Hepatocyte (in vitro differentiated cells): ENCODE data around the gene ZSWIM4. TPM values are rescaled to one million over a fixed set of nuclear protein-coding genes. Genes with fewer than 3 reads are reported as not detected.
A peak's percentile ranks its signal among the peaks of the same experiment; 100 is the strongest.

Source experiments
- DNase-seq: peaks from one replicate; pipeline ENCODE4 v3.0.0-alpha.2; 2016; ENCODE audit warnings: low spot score
- H2AFZ ChIP-seq: fragments of 200-600 bp; sonication (generic); 2 replicates; pipeline ENCODE4 v1.6.0; 2016; ENCODE audit warnings: antibody characterized with exemption, mild to moderate bottlenecking
- H3K27ac ChIP-seq: fragments of 200-600 bp; sonication (generic); 2 replicates; pipeline ENCODE4 v1.5.1; 2016; ENCODE audit warnings: mild to moderate bottlenecking
- H3K27me3 ChIP-seq: fragments of 200-600 bp; sonication (generic); 2 replicates; pipeline ENCODE4 v1.6.1; 2016
- H3K36me3 ChIP-seq: fragments of 200-600 bp; sonication (generic); replicated peaks from 2 replicates; pipeline ENCODE4 v1.5.1; 2016; ENCODE audit warnings: low read depth; ENCODE audit not compliant: insufficient read depth
- H3K4me1 ChIP-seq: fragments of 200-600 bp; sonication (generic); 2 replicates; pipeline ENCODE4 v1.5.1; 2016; ENCODE audit warnings: mild to moderate bottlenecking, moderate library complexity; ENCODE audit not compliant: insufficient read depth
- H3K4me2 ChIP-seq: fragments of 200-600 bp; sonication (generic); 2 replicates; pipeline ENCODE4 v1.6.0; 2016
- H3K4me3 ChIP-seq: fragments of 200-600 bp; sonication (generic); 2 replicates; pipeline ENCODE4 v1.5.1; 2016; ENCODE audit warnings: mild to moderate bottlenecking
- H3K79me2 ChIP-seq: fragments of 200-600 bp; sonication (generic); 2 replicates; pipeline ENCODE4 v1.6.0; 2017; ENCODE audit warnings: mild to moderate bottlenecking
- H3K9me2 ChIP-seq: fragments of 200-600 bp; sonication (generic); replicated peaks from 2 replicates; pipeline ENCODE4 v1.6.0; 2017; ENCODE audit warnings: mild to moderate bottlenecking; ENCODE audit not compliant: insufficient read depth
- H3K9me3 ChIP-seq: fragments of 200-600 bp; sonication (generic); 2 replicates; pipeline ENCODE4 v1.5.1; 2016; ENCODE audit warnings: low read depth, mild to moderate bottlenecking
- H4K20me1 ChIP-seq: fragments of 200-600 bp; sonication (generic); 2 replicates; pipeline ENCODE4 v1.6.0; 2016; ENCODE audit warnings: mild to moderate bottlenecking; ENCODE audit not compliant: insufficient read depth, poor library complexity, severe bottlenecking
- EZH2 ChIP-seq: fragments of 200-600 bp; sonication (generic); IDR thresholded peaks from 2 replicates; pipeline ENCODE4 v1.6.1; 2016; ENCODE audit warnings: antibody characterized with exemption, mild to moderate bottlenecking, borderline replicate concordance
- EZH2phosphoT487 ChIP-seq: fragments of 200-600 bp; sonication (generic); IDR thresholded peaks from one replicate; pipeline ENCODE4 v1.6.1; 2018; ENCODE audit warnings: antibody characterized with exemption, mild to moderate bottlenecking, low read depth, moderate library complexity; ENCODE audit not compliant: unreplicated experiment, severe bottlenecking
- WGBS: methylation state at CpG from one replicate; pipeline ENCODE4 v1.1.6; 2016; ENCODE audit warnings: low lambda C conversion rate; ENCODE audit errors: missing lambda C conversion rate; 5-methylcytosine and 5-hydroxymethylcytosine counted together
- polyA plus RNA-seq: library from polyadenylated mRNA; unstranded; fragments of >200 nt; fragmentation: Nextera tagmentation; extraction: Ambion mirVana; gene quantifications from 2 replicates; pipeline ENCODE4 v1.2.1, GENCODE V29; 2016
- total RNA-seq: library from RNA; depleted of rRNA; stranded (reverse); fragments of >200 nt; gene quantifications from 2 replicates; pipeline ENCODE4 v1.2.3, GENCODE V29; 2014
- TF ChIP-seq, protein P1 (sequence below): fragments of 200-600 bp; sonication (generic); IDR thresholded peaks from 2 replicates; pipeline ENCODE4 v1.5.1; 2016; ENCODE audit warnings: antibody characterized with exemption, mild to moderate bottlenecking; ENCODE audit not compliant: poor library complexity

The ZSWIM4 gene
- total and polyA plus RNA-seq, 2 experiments from 2014 or later = 3.5 to 3.7 TPM

DNA sequence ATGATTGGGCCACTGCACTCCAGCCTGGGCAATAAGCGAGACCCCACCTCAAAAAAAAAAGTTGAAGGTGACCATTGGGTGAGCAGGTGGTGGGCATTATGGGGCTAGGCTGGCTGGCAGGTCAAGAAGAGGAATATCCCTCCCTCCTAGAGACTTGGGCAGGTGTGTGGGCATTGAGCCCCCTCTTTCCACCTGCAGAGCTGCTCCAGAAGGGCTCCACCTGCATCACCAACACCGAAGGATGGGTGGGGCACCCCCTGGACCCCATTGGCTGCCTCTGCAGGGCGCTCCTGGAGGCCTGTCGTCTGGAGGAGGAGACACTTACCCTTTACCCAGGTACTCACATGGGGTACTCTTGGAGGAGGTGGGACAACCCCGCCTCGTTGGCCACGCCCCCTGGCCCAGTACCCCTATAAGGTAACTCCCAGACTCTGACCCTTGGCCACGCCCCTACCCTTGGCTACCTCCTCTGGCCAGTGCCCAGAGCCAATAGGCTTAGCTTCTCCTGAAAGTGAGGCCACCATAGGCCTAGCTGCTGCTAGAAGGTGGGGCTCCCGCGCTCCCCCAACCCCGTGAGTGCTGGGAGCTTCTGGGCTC lies 21.9 kb downstream of the ZSWIM4 start:
- no peaks in the 10 kb centered on the region for H3K36me3 ChIP-seq

DNA sequence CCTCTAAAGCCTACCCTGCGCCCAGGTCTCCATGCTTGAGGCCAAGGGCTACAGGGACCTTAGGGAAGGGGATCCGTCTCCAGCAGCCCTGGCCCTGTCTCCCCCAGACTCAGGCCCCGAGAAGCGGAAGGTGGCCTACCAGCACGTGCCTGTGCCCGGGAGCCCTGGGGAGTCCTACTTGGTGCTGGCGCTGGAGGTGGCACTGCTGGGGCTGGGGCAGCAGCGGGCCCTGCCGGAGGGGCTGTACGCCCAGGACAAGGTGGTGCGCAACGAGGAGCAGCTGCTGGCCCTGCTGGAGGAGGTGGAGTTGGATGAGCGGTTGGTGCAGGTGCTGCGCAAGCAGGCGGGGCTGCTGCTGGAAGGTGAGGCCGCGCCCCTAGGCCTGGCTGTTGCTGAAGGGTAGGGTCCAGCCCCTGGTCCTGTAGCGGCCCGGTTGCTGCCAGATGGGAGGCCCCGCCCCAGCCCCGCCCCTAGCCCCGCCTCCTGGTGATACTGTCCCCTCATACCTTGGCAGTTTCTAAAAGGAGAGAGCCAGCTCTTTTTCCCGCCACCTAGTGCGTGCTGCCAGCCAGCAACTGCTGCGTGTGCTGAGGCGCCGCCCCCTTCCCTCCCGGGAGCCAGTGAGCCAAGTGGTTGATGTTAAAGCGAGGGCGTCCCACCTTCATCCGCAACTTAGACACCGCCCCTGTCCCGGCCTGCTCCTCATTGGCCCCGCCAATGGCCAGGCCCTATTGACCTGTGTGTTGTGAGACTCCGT lies 22.6 kb downstream of the ZSWIM4 start:
- peak overlapping the region; percentile 65 for H3K4me2 ChIP-seq
- H3K79me2 ChIP-seq = no peaks in the 10 kb centered on the region
- no peak overlapping the region for H2AFZ ChIP-seq
- no peaks in the 10 kb centered on the region for H3K27me3 ChIP-seq
- no peaks in the 10 kb centered on the region for H3K9me3 ChIP-seq
- H4K20me1 ChIP-seq = no peaks in the 10 kb centered on the region
- no peaks in the 10 kb centered on the region for H3K36me3 ChIP-seq
- H3K9me2 ChIP-seq = no peaks in the 10 kb centered on the region
- WGBS = 66% methylated on average over 23 of the region's 35 CpGs
- TF ChIP-seq, protein P1, sequence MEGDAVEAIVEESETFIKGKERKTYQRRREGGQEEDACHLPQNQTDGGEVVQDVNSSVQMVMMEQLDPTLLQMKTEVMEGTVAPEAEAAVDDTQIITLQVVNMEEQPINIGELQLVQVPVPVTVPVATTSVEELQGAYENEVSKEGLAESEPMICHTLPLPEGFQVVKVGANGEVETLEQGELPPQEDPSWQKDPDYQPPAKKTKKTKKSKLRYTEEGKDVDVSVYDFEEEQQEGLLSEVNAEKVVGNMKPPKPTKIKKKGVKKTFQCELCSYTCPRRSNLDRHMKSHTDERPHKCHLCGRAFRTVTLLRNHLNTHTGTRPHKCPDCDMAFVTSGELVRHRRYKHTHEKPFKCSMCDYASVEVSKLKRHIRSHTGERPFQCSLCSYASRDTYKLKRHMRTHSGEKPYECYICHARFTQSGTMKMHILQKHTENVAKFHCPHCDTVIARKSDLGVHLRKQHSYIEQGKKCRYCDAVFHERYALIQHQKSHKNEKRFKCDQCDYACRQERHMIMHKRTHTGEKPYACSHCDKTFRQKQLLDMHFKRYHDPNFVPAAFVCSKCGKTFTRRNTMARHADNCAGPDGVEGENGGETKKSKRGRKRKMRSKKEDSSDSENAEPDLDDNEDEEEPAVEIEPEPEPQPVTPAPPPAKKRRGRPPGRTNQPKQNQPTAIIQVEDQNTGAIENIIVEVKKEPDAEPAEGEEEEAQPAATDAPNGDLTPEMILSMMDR = no peak
- TF ChIP-seq EZH2 (no peak), EZH2phosphoT487 (no peak)
- H3K4me3 ChIP-seq = no peak overlapping the region
- DNase-seq = peak; percentile 81
- no peaks in the 10 kb centered on the region for H3K4me1 ChIP-seq
- H3K27ac ChIP-seq = no peak overlapping the region

More for the DNA sequence above, 21.9 kb downstream of the ZSWIM4 start:
- Histone ChIP-seq H2AFZ (no peak overlapping the region), H3K27me3 (no peaks in the 10 kb centered on the region), H3K27ac (no peak overlapping the region), H3K4me3 (no peak overlapping the region), H3K4me1 (no peaks in the 10 kb centered on the region), H3K9me2 (no peaks in the 10 kb centered on the region), H3K79me2 (no peaks in the 10 kb centered on the region), H3K4me2 (peak overlapping the region; percentile 65), H4K20me1 (no peaks in the 10 kb centered on the region), H3K9me3 (no peaks in the 10 kb centered on the region)
- TF ChIP-seq EZH2phosphoT487 = no peak
- TF ChIP-seq, protein P1 = no peak
- no peak for TF ChIP-seq EZH2
- peak; percentile 48 for DNase-seq
- WGBS = 65% methylated on average over 11 of the region's 11 CpGs

DNA sequence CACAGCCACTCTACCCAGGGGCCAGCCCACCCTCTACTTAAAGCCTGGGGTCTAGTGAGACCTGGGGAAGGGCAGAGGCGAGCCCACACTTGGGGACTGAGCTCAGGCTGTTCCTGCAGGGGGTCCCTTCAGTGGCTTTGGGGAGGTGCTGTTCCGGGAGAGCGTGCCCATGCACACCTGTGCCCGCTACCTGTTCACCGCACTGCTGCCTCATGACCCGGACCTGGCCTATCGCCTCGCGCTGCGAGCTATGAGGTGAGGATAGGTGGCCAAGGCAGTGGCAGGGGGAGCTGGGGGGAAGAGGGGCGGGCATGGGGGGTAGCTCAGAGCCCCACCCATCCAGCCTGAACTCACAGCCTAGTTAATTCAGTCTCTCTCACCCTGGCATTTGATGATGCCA lies 24.0 kb downstream of the ZSWIM4 start:
- Histone ChIP-seq H3K9me3 (no peaks in the 10 kb centered on the region), H3K79me2 (no peaks in the 10 kb centered on the region), H3K9me2 (no peaks in the 10 kb centered on the region), H3K27ac (no peak overlapping the region), H3K27me3 (no peaks in the 10 kb centered on the region), H3K4me2 (no peak overlapping the region), H3K36me3 (no peaks in the 10 kb centered on the region), H3K4me1 (no peaks in the 10 kb centered on the region), H2AFZ (no peak overlapping the region), H4K20me1 (no peaks in the 10 kb centered on the region), H3K4me3 (no peak overlapping the region)
- no peak for TF ChIP-seq EZH2
- TF ChIP-seq EZH2phosphoT487 = no peak
- TF ChIP-seq, protein P1 = no peak
- DNase-seq = no peak
- WGBS = 97% methylated on average over 11 of the region's 11 CpGs
